Measurements from ENCODE around the gene RELB.

Gene RELB

GRCh38 chr19:45087531-45087930 lies 86.3 kb downstream of the RELB start:
- peak in 2 of 3 donors; percentile 34 to 62 for DNase-seq

Measured in suppressor macrophage treated with lipopolysaccharide for 1 hour (primary cell).